ENCODE results near the gene BICD1.
A peak's percentile ranks its signal among the peaks of the same experiment; 100 is the strongest.

The BICD1 gene

GRCh38 chr12:32377344-32378055 lies 270.9 kb downstream of the BICD1 start:
- Mint-ChIP-seq H3K27ac (no peak overlapping the region), H3K36me3 (ENCODE audit: low read depth) (no peaks in the 10 kb centered on the region), H3K27me3 (ENCODE audit: low read depth) (peaks cover 15% of the 10 kb centered on the region), H3K4me3 (no peak overlapping the region), H3K9me3 (no peaks in the 10 kb centered on the region), H3K4me1 (ENCODE audit: low read depth) (no peaks in the 10 kb centered on the region)
- DNase-seq (ENCODE audit: low spot score): no peak

DNA sequence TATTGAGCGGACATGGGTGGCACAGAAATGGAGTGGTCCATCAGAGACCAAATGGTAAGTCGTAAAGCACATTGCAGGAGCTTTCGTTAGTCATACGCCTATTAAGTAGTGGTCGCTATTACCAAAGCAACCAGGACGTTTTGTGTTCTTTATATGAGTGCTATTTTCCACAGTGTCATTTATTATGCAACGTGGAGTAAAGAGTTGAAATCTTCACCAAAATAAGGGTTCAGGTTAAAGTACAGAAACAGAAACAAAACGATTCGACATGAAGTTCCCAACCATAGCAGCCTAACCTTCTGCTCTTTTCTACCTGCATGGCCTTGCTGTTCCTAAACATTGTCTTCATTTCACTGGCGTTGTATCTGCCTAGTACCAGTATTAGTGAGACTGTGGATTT lies 272.6 kb downstream of the BICD1 start:
- Mint-ChIP-seq H3K4me3 (no peak overlapping the region), H3K36me3 (ENCODE audit: low read depth) (no peaks in the 10 kb centered on the region)

DNA sequence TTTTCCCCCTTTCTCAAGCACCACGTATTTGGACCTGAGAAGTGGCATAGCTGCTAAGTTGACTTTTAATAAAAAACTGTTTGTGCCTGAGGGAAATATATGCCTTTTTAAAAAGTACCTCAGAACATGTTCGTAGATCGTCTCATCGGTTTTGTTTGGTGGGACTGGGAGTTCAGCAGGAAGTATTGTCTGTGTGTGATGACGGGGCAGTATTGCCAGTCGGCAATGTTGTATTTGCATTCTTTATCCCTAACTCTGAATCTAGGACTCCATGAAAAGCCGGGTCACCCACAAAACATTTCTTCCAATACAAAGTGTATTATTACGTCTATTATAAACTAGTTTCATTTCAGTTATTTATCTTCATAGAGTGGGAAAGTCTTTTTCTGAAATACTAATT lies 273.0 kb downstream of the BICD1 start:
- DNase-seq (ENCODE audit: low spot score): no peak
- Mint-ChIP-seq H3K27me3 (ENCODE audit: low read depth) (peaks cover 20% of the 10 kb centered on the region), H3K36me3 (ENCODE audit: low read depth) (no peaks in the 10 kb centered on the region), H3K27ac (no peak overlapping the region), H3K4me3 (no peak overlapping the region), H3K9me3 (no peaks in the 10 kb centered on the region), H3K4me1 (ENCODE audit: low read depth) (no peaks in the 10 kb centered on the region)

More for the DNA sequence above, 272.6 kb downstream of the BICD1 start:
- H3K27me3 Mint-ChIP-seq (ENCODE audit: low read depth): peaks cover 18% of the 10 kb centered on the region
- no peak overlapping the region for H3K27ac Mint-ChIP-seq
- no peaks in the 10 kb centered on the region for H3K9me3 Mint-ChIP-seq
- DNase-seq (ENCODE audit: low spot score): no peak
- H3K4me1 Mint-ChIP-seq (ENCODE audit: low read depth): no peaks in the 10 kb centered on the region

DNA sequence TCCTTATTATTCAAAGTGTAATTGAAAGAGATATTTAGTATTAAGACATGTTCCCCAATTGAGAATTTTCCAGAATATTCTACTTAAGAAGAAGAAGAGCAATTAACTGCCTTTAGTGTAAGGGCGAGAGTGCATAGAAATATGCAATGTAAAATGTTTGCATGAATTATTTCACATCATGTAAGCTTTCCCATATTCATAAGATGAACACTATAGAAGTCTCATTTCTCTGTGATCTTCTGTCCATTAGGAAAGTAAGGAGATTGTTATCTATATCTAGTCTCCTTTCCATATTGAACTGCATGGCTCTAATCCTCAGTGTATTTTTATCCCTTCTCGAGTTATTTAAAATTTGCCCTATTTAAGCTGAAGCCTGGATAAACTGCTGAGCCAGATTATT lies 275.6 kb downstream of the BICD1 start:
- no peak overlapping the region for H3K4me3 Mint-ChIP-seq
- H3K36me3 Mint-ChIP-seq (ENCODE audit: low read depth): no peaks in the 10 kb centered on the region
- H3K27me3 Mint-ChIP-seq (ENCODE audit: low read depth): peaks cover 20% of the 10 kb centered on the region
- DNase-seq (ENCODE audit: low spot score): no peak
- no peaks in the 10 kb centered on the region for H3K4me1 Mint-ChIP-seq (ENCODE audit: low read depth)
- no peak overlapping the region for H3K27ac Mint-ChIP-seq
- no peaks in the 10 kb centered on the region for H3K9me3 Mint-ChIP-seq

DNA sequence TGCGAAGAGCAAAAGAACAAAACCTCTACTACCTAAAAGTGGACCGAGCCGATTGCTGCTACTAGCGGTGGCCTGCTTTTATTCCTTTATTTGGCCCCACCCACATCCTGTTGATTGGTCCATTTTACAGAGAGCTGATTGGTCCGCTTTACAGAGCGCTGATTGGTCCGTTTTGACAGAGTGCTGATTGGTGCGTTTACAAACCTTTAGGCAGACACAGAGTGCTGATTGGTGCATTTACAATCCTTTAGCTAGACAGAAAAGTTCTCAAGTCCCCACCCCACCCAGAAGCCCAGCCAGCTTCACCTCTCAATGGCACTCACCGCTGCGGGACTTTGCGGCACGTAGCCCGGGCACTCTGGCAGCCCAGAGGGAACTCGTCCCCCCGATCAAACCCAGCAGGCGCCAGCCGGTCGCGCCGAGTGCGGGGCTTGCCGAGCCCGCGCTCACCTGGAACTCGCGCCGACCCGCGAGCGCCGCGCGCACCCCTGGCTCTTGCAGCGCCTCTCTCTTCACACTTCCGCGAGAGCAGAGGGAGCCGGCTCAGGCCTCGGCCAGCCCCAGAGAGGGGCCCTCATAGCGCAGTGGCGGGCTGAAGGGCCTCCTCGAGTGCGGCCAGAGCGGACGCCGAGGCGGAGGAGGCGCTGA lies 284.0 kb downstream of the BICD1 start:
- Mint-ChIP-seq H3K27me3 (ENCODE audit: low read depth) (no peaks in the 10 kb centered on the region), H3K36me3 (ENCODE audit: low read depth) (no peaks in the 10 kb centered on the region), H3K27ac (no peak overlapping the region), H3K4me3 (peak overlapping the region; percentile 77), H3K9me3 (no peaks in the 10 kb centered on the region), H3K4me1 (ENCODE audit: low read depth) (no peaks in the 10 kb centered on the region)
- DNase-seq (ENCODE audit: low spot score): peak; percentile 10

GRCh38 chr12:32395026-32395425 lies 288.4 kb downstream of the BICD1 start:
- no peak overlapping the region for H3K27ac Mint-ChIP-seq
- DNase-seq (ENCODE audit: low spot score): no peak
- H3K4me1 Mint-ChIP-seq (ENCODE audit: low read depth): peaks cover 1% of the 10 kb centered on the region
- H3K36me3 Mint-ChIP-seq (ENCODE audit: low read depth): no peaks in the 10 kb centered on the region
- no peaks in the 10 kb centered on the region for H3K9me3 Mint-ChIP-seq
- H3K4me3 Mint-ChIP-seq: no peak overlapping the region
- H3K27me3 Mint-ChIP-seq (ENCODE audit: low read depth): peaks cover 25% of the 10 kb centered on the region

GRCh38 chr12:32397696-32398095 lies 291.0 kb downstream of the BICD1 start:
- Mint-ChIP-seq H3K27ac (no peak overlapping the region), H3K9me3 (no peaks in the 10 kb centered on the region), H3K27me3 (ENCODE audit: low read depth) (peaks cover 44% of the 10 kb centered on the region), H3K4me1 (ENCODE audit: low read depth) (peaks cover 5% of the 10 kb centered on the region), H3K4me3 (no peak overlapping the region), H3K36me3 (ENCODE audit: low read depth) (no peaks in the 10 kb centered on the region)
- no peak for DNase-seq (ENCODE audit: low spot score)

DNA sequence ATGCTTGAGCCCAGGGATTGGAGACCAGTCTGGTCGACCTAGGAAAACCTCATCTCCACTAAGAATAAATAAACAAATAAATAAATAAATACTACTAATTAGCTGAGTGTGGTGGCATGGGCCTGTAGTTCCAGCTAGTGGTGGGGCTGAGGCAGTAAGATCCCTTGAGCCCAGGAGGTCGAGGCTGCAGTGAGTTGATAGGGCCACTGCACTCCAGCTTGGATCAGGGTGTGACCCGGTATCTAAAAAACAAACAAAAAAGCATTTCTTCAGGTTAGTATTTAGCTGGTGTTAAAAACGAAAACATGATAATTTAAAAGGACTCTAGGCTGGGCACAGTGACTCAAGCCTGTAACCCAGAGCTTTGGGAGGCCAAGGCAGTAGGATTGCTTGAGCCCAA lies 291.5 kb downstream of the BICD1 start:
- no peaks in the 10 kb centered on the region for H3K36me3 Mint-ChIP-seq (ENCODE audit: low read depth)
- DNase-seq (ENCODE audit: low spot score): no peak
- peaks cover 44% of the 10 kb centered on the region for H3K27me3 Mint-ChIP-seq (ENCODE audit: low read depth)
- no peaks in the 10 kb centered on the region for H3K9me3 Mint-ChIP-seq
- no peak overlapping the region for H3K27ac Mint-ChIP-seq
- H3K4me3 Mint-ChIP-seq: peak overlapping the region; percentile 18
- H3K4me1 Mint-ChIP-seq (ENCODE audit: low read depth): peaks cover 5% of the 10 kb centered on the region

DNA sequence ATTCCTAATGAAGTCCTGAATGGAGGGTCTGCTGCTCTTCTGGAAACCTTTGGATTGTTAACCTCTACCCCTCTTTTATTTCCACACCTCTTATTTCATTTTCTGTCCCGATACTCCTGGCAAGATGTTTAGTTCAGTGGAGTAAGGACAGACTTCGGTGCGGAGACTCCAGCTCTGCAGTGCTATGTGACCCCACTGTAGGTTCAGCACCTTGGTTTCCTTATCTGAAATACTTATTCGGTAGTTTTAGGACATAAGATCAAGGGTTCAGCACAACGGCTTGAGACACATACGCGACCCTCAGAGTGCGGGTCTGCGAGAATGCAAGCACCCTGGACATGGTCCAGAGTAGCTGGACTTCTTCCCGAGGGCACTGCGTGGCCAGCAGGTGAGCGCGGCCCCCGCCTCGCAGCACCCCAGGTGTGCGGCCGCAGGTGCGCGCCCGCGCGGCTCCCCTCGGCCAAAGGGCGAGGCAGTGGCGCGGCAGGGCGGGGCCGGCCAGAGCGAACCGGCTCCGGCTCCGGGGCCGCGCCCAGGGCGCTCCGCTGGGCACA lies 292.2 kb downstream of the BICD1 start:
- H3K4me1 Mint-ChIP-seq (ENCODE audit: low read depth): peaks cover 5% of the 10 kb centered on the region
- H3K36me3 Mint-ChIP-seq (ENCODE audit: low read depth): no peaks in the 10 kb centered on the region
- no peaks in the 10 kb centered on the region for H3K9me3 Mint-ChIP-seq
- H3K4me3 Mint-ChIP-seq: peak overlapping the region; percentile 51
- peaks cover 44% of the 10 kb centered on the region for H3K27me3 Mint-ChIP-seq (ENCODE audit: low read depth)
- no peak for DNase-seq (ENCODE audit: low spot score)
- no peak overlapping the region for H3K27ac Mint-ChIP-seq

- H3K9me3 Mint-ChIP-seq: no peaks in the 10 kb centered on the region
- H3K36me3 Mint-ChIP-seq (ENCODE audit: low read depth): no peaks in the 10 kb centered on the region
- peak within 1 kb of the TSS; percentile 73 for H3K27ac Mint-ChIP-seq
- peak within 1 kb of the TSS; percentile 92 for H3K4me3 Mint-ChIP-seq
- H3K27me3 Mint-ChIP-seq (ENCODE audit: low read depth): peaks cover 47% of the 10 kb centered on the region
- peaks cover 5% of the 10 kb centered on the region for H3K4me1 Mint-ChIP-seq (ENCODE audit: low read depth)
- DNase-seq (ENCODE audit: low spot score): peak; percentile 65
Measured at GRCh38 chr12:32399370-32400113, 292.9 kb downstream of the BICD1 start, which contains the start of gene FGD4. FGD4 (plus strand) TSS chr12:32399558.

DNA sequence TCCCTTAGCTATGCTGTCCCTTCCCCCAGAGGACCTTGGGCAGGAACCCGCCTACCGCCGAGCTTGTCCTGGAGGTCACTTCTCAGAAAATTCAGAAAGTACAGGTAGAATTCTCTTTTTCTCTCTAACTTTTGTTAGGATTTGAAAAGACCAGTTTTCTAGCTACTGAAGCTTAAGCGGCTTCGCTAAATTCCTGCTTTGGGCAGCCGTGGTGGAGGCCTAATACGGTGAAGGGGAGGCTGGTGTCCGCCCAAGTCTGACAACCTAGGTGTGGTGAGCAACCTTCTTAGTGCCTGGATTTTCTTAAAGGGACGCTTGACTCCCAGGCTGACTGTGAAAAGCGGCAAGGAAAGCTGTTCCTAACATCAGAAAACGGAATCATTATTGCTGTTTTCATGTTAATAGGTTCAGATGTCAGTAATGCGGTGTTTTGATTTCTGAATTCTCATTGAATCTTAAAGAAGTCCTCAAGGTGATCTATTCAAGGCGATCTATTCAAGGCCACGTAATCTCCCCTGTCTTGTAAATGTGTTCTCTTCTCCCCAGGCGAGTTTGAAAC lies 293.5 kb downstream of the BICD1 start:
- DNase-seq (ENCODE audit: low spot score): no peak
- Mint-ChIP-seq H3K27ac (no peak overlapping the region), H3K9me3 (no peaks in the 10 kb centered on the region), H3K4me3 (peak overlapping the region; percentile 65), H3K4me1 (ENCODE audit: low read depth) (peaks cover 5% of the 10 kb centered on the region), H3K36me3 (ENCODE audit: low read depth) (no peaks in the 10 kb centered on the region), H3K27me3 (ENCODE audit: low read depth) (peaks cover 47% of the 10 kb centered on the region)

GRCh38 chr12:32400866-32401265 lies 294.2 kb downstream of the BICD1 start:
- peaks cover 46% of the 10 kb centered on the region for H3K27me3 Mint-ChIP-seq (ENCODE audit: low read depth)
- no peaks in the 10 kb centered on the region for H3K9me3 Mint-ChIP-seq
- no peak for DNase-seq (ENCODE audit: low spot score)
- H3K4me3 Mint-ChIP-seq: no peak overlapping the region
- H3K27ac Mint-ChIP-seq: no peak overlapping the region
- peaks cover 5% of the 10 kb centered on the region for H3K4me1 Mint-ChIP-seq (ENCODE audit: low read depth)
- no peaks in the 10 kb centered on the region for H3K36me3 Mint-ChIP-seq (ENCODE audit: low read depth)

- no peaks in the 10 kb centered on the region for H3K9me3 Mint-ChIP-seq
- peaks cover 41% of the 10 kb centered on the region for H3K27me3 Mint-ChIP-seq (ENCODE audit: low read depth)
- H3K36me3 Mint-ChIP-seq (ENCODE audit: low read depth): no peaks in the 10 kb centered on the region
- no peak overlapping the region for H3K27ac Mint-ChIP-seq
- peaks cover 5% of the 10 kb centered on the region for H3K4me1 Mint-ChIP-seq (ENCODE audit: low read depth)
- DNase-seq (ENCODE audit: low spot score): no peak
- H3K4me3 Mint-ChIP-seq: no peak overlapping the region
Measured at GRCh38 chr12:32402170-32402569, 295.5 kb downstream of the BICD1 start.

DNA sequence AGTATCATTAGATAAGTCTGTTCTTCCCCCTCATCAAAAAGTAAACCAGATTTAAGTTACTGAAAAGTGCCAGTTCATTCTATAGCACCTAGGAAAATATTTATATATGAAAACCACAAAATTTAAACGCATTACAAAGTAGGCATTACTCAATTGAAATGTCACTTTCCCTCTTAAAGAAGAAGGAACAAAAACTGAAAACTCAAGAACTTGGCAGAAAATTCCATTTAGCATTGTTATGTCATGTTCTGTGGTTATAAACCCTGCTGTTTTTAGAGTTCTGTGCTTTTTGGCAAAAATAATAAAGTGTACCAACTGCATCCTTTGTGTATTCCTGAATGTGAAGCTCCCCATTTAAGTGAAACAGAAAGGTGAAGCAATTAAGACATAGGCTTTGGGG lies 296.3 kb downstream of the BICD1 start:
- peaks cover 34% of the 10 kb centered on the region for H3K27me3 Mint-ChIP-seq (ENCODE audit: low read depth)
- H3K4me1 Mint-ChIP-seq (ENCODE audit: low read depth): peaks cover 5% of the 10 kb centered on the region
- H3K4me3 Mint-ChIP-seq: no peak overlapping the region
- no peaks in the 10 kb centered on the region for H3K9me3 Mint-ChIP-seq
- H3K27ac Mint-ChIP-seq: no peak overlapping the region
- no peak for DNase-seq (ENCODE audit: low spot score)
- no peaks in the 10 kb centered on the region for H3K36me3 Mint-ChIP-seq (ENCODE audit: low read depth)
